Measurements from ENCODE around the gene TRIM41. TPM values are rescaled to one million over a fixed set of nuclear protein-coding genes. Genes with fewer than 3 reads are reported as not detected.
"Not testable (repeated sequence)": the region's sequence is repeated elsewhere in the genome, so short reads cannot be mapped to it uniquely, and the experiment has no call there.

The TRIM41 gene
- total RNA-seq, result 33.9 and 34.3 TPM in 2 replicates

- intact Hi-C loops (cut with micrococcal nuclease), result loop anchor here (1.0 to 2.0 kb wide), 9 partner anchors 20 to 1600 kb away; partner anchors contain the start of genes CANX, CNOT6, HNRNPH1 and RACK1
These were observed at the start of gene TRIM41 for GRCh38 chr5:181223058-181223728. Gene TRIM41 (plus strand): TSS chr5:181223281. CDS start chr5:181224000, 719 bp downstream.

GRCh38 chr5:181173420-181174342 lies 49.4 kb upstream of the TRIM41 start:
- intact Hi-C loops (cut with micrococcal nuclease), result loop anchor here (1.0 to 5.0 kb wide), 8 partner anchors 8 to 311 kb away; partner anchors contain the start of gene ZFP62

- intact Hi-C loops (cut with micrococcal nuclease), result no loop called here
These were observed 46.7 kb upstream of the TRIM41 start for GRCh38 chr5:181176254-181176952.

GRCh38 chr5:181177559-181177958 lies 45.5 kb upstream of the TRIM41 start:
- intact Hi-C loops (cut with micrococcal nuclease), result not testable (repeated sequence)

- intact Hi-C loops (cut with micrococcal nuclease), result loop anchor here (1.0 to 10.0 kb wide), 2 partner anchors 9 to 377 kb away; partner anchors contain the start of gene MGAT1
These were observed 41.2 kb upstream of the TRIM41 start for GRCh38 chr5:181181650-181182565.

GRCh38 chr5:181182651-181183050 lies 40.4 kb upstream of the TRIM41 start:
- intact Hi-C loops (cut with micrococcal nuclease), result loop anchor here (1.0 to 10.0 kb wide), 2 partner anchors 9 to 378 kb away; partner anchors contain the start of gene MGAT1

GRCh38 chr5:181184845-181185216 lies 38.2 kb upstream of the TRIM41 start:
- intact Hi-C loops (cut with micrococcal nuclease), result loop anchor here (1.0 to 10.0 kb wide), 2 partner anchors 76 to 380 kb away; partner anchors contain the start of genes MGAT1 and TRIM52

- intact Hi-C loops (cut with micrococcal nuclease), result loop anchor here (10.0 kb wide), 1 partner anchor 381 kb away; the partner anchor contains the start of gene MGAT1
These were observed 37.5 kb upstream of the TRIM41 start for GRCh38 chr5:181185560-181185959.

GRCh38 chr5:181186022-181186421 lies 37.1 kb upstream of the TRIM41 start:
- intact Hi-C loops (cut with micrococcal nuclease), result loop anchor here (10.0 kb wide), 1 partner anchor 381 kb away; the partner anchor contains the start of gene MGAT1

- intact Hi-C loops (cut with micrococcal nuclease), result loop anchor here (10.0 kb wide), 1 partner anchor 382 kb away; the partner anchor contains the start of gene MGAT1
These were observed 36.0 kb upstream of the TRIM41 start for GRCh38 chr5:181186986-181187499.

- intact Hi-C loops (cut with micrococcal nuclease), result loop anchor here (2.0 to 10.0 kb wide), 3 partner anchors 15 to 383 kb away; partner anchors contain the start of genes MGAT1 and RACK1
These were observed 35.4 kb upstream of the TRIM41 start for GRCh38 chr5:181187500-181188213.

GRCh38 chr5:181188700-181189362 lies 34.2 kb upstream of the TRIM41 start:
- intact Hi-C loops (cut with micrococcal nuclease), result loop anchor here (2.0 to 10.0 kb wide), 3 partner anchors 16 to 384 kb away; partner anchors contain the start of genes MGAT1 and RACK1

- intact Hi-C loops (cut with micrococcal nuclease), result loop anchor here (2.0 to 10.0 kb wide), 3 partner anchors 17 to 385 kb away; partner anchors contain the start of genes MGAT1 and RACK1
These were observed 33.6 kb upstream of the TRIM41 start for GRCh38 chr5:181189363-181189961.

GRCh38 chr5:181189962-181190710 lies 32.9 kb upstream of the TRIM41 start:
- intact Hi-C loops (cut with micrococcal nuclease), result loop anchor here (2.0 to 10.0 kb wide), 3 partner anchors 17 to 385 kb away; partner anchors contain the start of genes MGAT1 and RACK1

GRCh38 chr5:181190711-181191525 lies 32.2 kb upstream of the TRIM41 start:
- intact Hi-C loops (cut with micrococcal nuclease), result loop anchor here (1.0 kb wide), 5 partner anchors 16 to 71 kb away; no protein-coding TSS in a partner anchor

All from T-helper 1 cell treated with Interleukin-12 subunit alpha and Interleukin-12 subunit beta and Interleukin-4 antibody, amounts not matched to agents 30 ng/mL and 1 ng/mL, for 36 hours (primary cell).